ENCODE results near the gene SPINK1.

The SPINK1 gene

GRCh38 chr5:147869112-147869511 lies 37.6 kb upstream of the SPINK1 start:
- Histone ChIP-seq H3K9ac (ENCODE audit: low read depth, low read length) (peak overlapping the region; percentile 88), H3K36me3 (ENCODE audit: insufficient read depth, low read depth, low read length) (peaks cover 24% of the 10 kb centered on the region), H3K9me3 (ENCODE audit: insufficient read depth, low read depth, low read length) (no peaks in the 10 kb centered on the region), H3K27ac (ENCODE audit: low read length) (peak overlapping the region; percentile 89), H3K27me3 (ENCODE audit: insufficient read depth, low read length) (no peaks in the 10 kb centered on the region), H3K4me1 (ENCODE audit: insufficient read depth, low read length) (peaks cover 10% of the 10 kb centered on the region; the same call in 1 of the 2 replicates), H3K4me3 (ENCODE audit: low read length) (peak overlapping the region; percentile 52)

- Histone ChIP-seq H3K9me3 (ENCODE audit: insufficient read depth, low read depth, low read length) (no peaks in the 10 kb centered on the region), H3K27ac (ENCODE audit: low read length) (peak overlapping the region; percentile 21), H3K9ac (ENCODE audit: low read depth, low read length) (no peak overlapping the region), H3K27me3 (ENCODE audit: insufficient read depth, low read length) (no peaks in the 10 kb centered on the region), H3K4me1 (ENCODE audit: insufficient read depth, low read length) (peaks cover 26% of the 10 kb centered on the region), H3K4me3 (ENCODE audit: low read length) (no peak overlapping the region), H3K36me3 (ENCODE audit: insufficient read depth, low read depth, low read length) (peaks cover 40% of the 10 kb centered on the region)
Observed at GRCh38 chr5:147863454-147864158, 32.1 kb upstream of the SPINK1 start.

GRCh38 chr5:147860641-147861025 lies 29.2 kb upstream of the SPINK1 start:
- Histone ChIP-seq H3K9me3 (ENCODE audit: insufficient read depth, low read depth, low read length) (no peaks in the 10 kb centered on the region), H3K36me3 (ENCODE audit: insufficient read depth, low read depth, low read length) (peaks cover 30% of the 10 kb centered on the region), H3K27me3 (ENCODE audit: insufficient read depth, low read length) (no peaks in the 10 kb centered on the region), H3K4me1 (ENCODE audit: insufficient read depth, low read length) (peaks cover 28% of the 10 kb centered on the region), H3K4me3 (ENCODE audit: low read length) (no peak overlapping the region), H3K9ac (ENCODE audit: low read depth, low read length) (no peak overlapping the region), H3K27ac (ENCODE audit: low read length) (no peak overlapping the region)

GRCh38 chr5:147859962-147860640 lies 28.6 kb upstream of the SPINK1 start:
- H3K36me3 ChIP-seq (ENCODE audit: insufficient read depth, low read depth, low read length): peaks cover 30% of the 10 kb centered on the region

GRCh38 chr5:147858565-147858964 lies 27.1 kb upstream of the SPINK1 start:
- no peak overlapping the region for H3K4me3 ChIP-seq (ENCODE audit: low read length)

More at GRCh38 chr5:147859962-147860640, 28.6 kb upstream of the SPINK1 start:
- no peaks in the 10 kb centered on the region for H3K27me3 ChIP-seq (ENCODE audit: insufficient read depth, low read length)
- H3K9me3 ChIP-seq (ENCODE audit: insufficient read depth, low read depth, low read length): no peaks in the 10 kb centered on the region
- H3K4me3 ChIP-seq (ENCODE audit: low read length): no peak overlapping the region
- no peak overlapping the region for H3K9ac ChIP-seq (ENCODE audit: low read depth, low read length)
- H3K27ac ChIP-seq (ENCODE audit: low read length): no peak overlapping the region
- H3K4me1 ChIP-seq (ENCODE audit: insufficient read depth, low read length): peaks cover 28% of the 10 kb centered on the region

GRCh38 chr5:147857302-147858129 lies 26.0 kb upstream of the SPINK1 start:
- no peak overlapping the region for H3K9ac ChIP-seq (ENCODE audit: low read depth, low read length)
- H3K27ac ChIP-seq (ENCODE audit: low read length): no peak overlapping the region
- H3K4me3 ChIP-seq (ENCODE audit: low read length): no peak overlapping the region
- H3K9me3 ChIP-seq (ENCODE audit: insufficient read depth, low read depth, low read length): no peaks in the 10 kb centered on the region
- peaks cover 24% of the 10 kb centered on the region; the same call in 1 of the 2 replicates for H3K4me1 ChIP-seq (ENCODE audit: insufficient read depth, low read length)
- no peaks in the 10 kb centered on the region for H3K27me3 ChIP-seq (ENCODE audit: insufficient read depth, low read length)
- peaks cover 9% of the 10 kb centered on the region; the same call in 1 of the 2 replicates for H3K36me3 ChIP-seq (ENCODE audit: insufficient read depth, low read depth, low read length)

More at GRCh38 chr5:147858565-147858964, 27.1 kb upstream of the SPINK1 start:
- Histone ChIP-seq H3K9me3 (ENCODE audit: insufficient read depth, low read depth, low read length) (no peaks in the 10 kb centered on the region), H3K27me3 (ENCODE audit: insufficient read depth, low read length) (no peaks in the 10 kb centered on the region), H3K4me1 (ENCODE audit: insufficient read depth, low read length) (peaks cover 28% of the 10 kb centered on the region; the same call in 1 of the 2 replicates), H3K27ac (ENCODE audit: low read length) (no peak overlapping the region), H3K9ac (ENCODE audit: low read depth, low read length) (no peak overlapping the region), H3K36me3 (ENCODE audit: insufficient read depth, low read depth, low read length) (peaks cover 20% of the 10 kb centered on the region)

- Histone ChIP-seq H3K4me3 (ENCODE audit: low read length) (no peak overlapping the region), H3K4me1 (ENCODE audit: insufficient read depth, low read length) (peaks cover 21% of the 10 kb centered on the region; the same call in 1 of the 2 replicates), H3K27me3 (ENCODE audit: insufficient read depth, low read length) (no peaks in the 10 kb centered on the region), H3K9me3 (ENCODE audit: insufficient read depth, low read depth, low read length) (no peaks in the 10 kb centered on the region), H3K9ac (ENCODE audit: low read depth, low read length) (no peak overlapping the region), H3K36me3 (ENCODE audit: insufficient read depth, low read depth, low read length) (peaks cover 5% of the 10 kb centered on the region; the same call in 1 of the 2 replicates), H3K27ac (ENCODE audit: low read length) (no peak overlapping the region)
Observed at GRCh38 chr5:147856801-147857200, 25.3 kb upstream of the SPINK1 start.

GRCh38 chr5:147855774-147856069 lies 24.3 kb upstream of the SPINK1 start:
- no peaks in the 10 kb centered on the region for H3K36me3 ChIP-seq (ENCODE audit: insufficient read depth, low read depth, low read length)
- H3K27me3 ChIP-seq (ENCODE audit: insufficient read depth, low read length): no peaks in the 10 kb centered on the region
- no peak overlapping the region for H3K27ac ChIP-seq (ENCODE audit: low read length)
- H3K4me1 ChIP-seq (ENCODE audit: insufficient read depth, low read length): peaks cover 14% of the 10 kb centered on the region; the same call in 1 of the 2 replicates
- no peaks in the 10 kb centered on the region for H3K9me3 ChIP-seq (ENCODE audit: insufficient read depth, low read depth, low read length)
- H3K4me3 ChIP-seq (ENCODE audit: low read length): no peak overlapping the region
- no peak overlapping the region for H3K9ac ChIP-seq (ENCODE audit: low read depth, low read length)

- Histone ChIP-seq H3K4me3 (ENCODE audit: low read length) (no peak overlapping the region), H3K36me3 (ENCODE audit: insufficient read depth, low read depth, low read length) (no peaks in the 10 kb centered on the region), H3K9me3 (ENCODE audit: insufficient read depth, low read depth, low read length) (no peaks in the 10 kb centered on the region), H3K27me3 (ENCODE audit: insufficient read depth, low read length) (no peaks in the 10 kb centered on the region), H3K27ac (ENCODE audit: low read length) (no peak overlapping the region), H3K9ac (ENCODE audit: low read depth, low read length) (no peak overlapping the region), H3K4me1 (ENCODE audit: insufficient read depth, low read length) (peaks cover 8% of the 10 kb centered on the region; the same call in 1 of the 2 replicates)
Observed at GRCh38 chr5:147854894-147855773, 23.7 kb upstream of the SPINK1 start.

- H3K9me3 ChIP-seq (ENCODE audit: insufficient read depth, low read depth, low read length): no peaks in the 10 kb centered on the region
- no peak overlapping the region for H3K27ac ChIP-seq (ENCODE audit: low read length)
- no peaks in the 10 kb centered on the region for H3K27me3 ChIP-seq (ENCODE audit: insufficient read depth, low read length)
- 0 out of 2 replicates have a peak, but pooled peaks cover 6% of the 10 kb centered on the region for H3K4me1 ChIP-seq (ENCODE audit: insufficient read depth, low read length)
- H3K36me3 ChIP-seq (ENCODE audit: insufficient read depth, low read depth, low read length): no peaks in the 10 kb centered on the region
- H3K4me3 ChIP-seq (ENCODE audit: low read length): no peak overlapping the region
- no peak overlapping the region for H3K9ac ChIP-seq (ENCODE audit: low read depth, low read length)
Observed at GRCh38 chr5:147854331-147854730, 22.9 kb upstream of the SPINK1 start.

Data from iPS-20b (cell line).